Measurements from ENCODE around the gene RASSF7. TPM values are rescaled to one million over a fixed set of nuclear protein-coding genes. Genes with fewer than 3 reads are reported as not detected.

RASSF7 gene
- polyA plus RNA-seq, 1 of the 3 experiments (the other 2 are of a cell fraction): 19.8 TPM

DNA sequence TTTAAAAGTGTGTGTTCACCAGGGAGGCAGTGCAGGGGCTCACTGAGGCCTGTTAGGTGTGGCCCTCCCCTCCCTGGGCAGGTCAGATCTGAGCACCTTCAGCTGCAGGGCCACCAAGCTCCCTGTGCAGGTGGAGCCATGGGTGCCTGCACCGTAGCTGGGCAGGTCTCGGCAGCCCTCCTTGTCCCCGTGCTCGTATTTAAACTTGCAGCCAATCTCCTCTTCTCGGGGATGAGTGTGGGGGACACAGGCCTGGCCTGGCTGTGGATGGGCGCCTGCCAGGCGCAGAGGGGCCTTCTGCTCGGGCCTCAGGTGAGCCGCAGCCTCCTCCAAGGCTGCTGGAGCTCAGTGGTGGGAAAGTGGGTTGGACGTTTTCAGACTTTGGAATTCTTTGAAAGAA lies 34.6 kb downstream of the RASSF7 start (continued):
- TF ChIP-seq REST (IDR thresholded peaks at IDR 0.05; ENCODE audit: low read depth, low read length) (no peak), FOSL2 (IDR thresholded peaks at IDR 0.05; ENCODE audit: borderline replicate concordance, low read depth) (no peak), EP300 (IDR thresholded peaks at IDR 0.05; ENCODE audit: borderline replicate concordance in 1 of 2, low read depth in 1 of 2, low read length in 1 of 2) (no peak), GATA2 (CRISPR knock-in tag; IDR thresholded peaks at IDR 0.05) (no peak), GABPA (IDR thresholded peaks at IDR 0.05; ENCODE audit: low read depth) (no peak), RAD21 (IDR thresholded peaks at IDR 0.05; ENCODE audit: low read length) (no peak), TCF12 (IDR thresholded peaks at IDR 0.05) (no peak)
- TF ChIP-seq, protein P1, sequence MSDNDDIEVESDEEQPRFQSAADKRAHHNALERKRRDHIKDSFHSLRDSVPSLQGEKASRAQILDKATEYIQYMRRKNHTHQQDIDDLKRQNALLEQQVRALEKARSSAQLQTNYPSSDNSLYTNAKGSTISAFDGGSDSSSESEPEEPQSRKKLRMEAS (IDR thresholded peaks at IDR 0.05; ENCODE audit: low read depth): no peak

- no peak for DNase-seq
- H3K9me2 ChIP-seq: no peaks in the 10 kb centered on the region
- H3K27ac ChIP-seq (ENCODE audit: low read depth in 2 of 2, low read length in 1 of 2): no peak overlapping the region
- H3K4me3 ChIP-seq (ENCODE audit: low read depth in 2 of 2, low read length in 1 of 2): no peak overlapping the region
- H3K79me2 ChIP-seq (ENCODE audit: insufficient read depth): peaks cover 26% of the 10 kb centered on the region
- 98% methylated on average over 9 of the region's 10 CpGs for WGBS (ENCODE audit: low lambda C conversion rate)
- H4K20me1 ChIP-seq (ENCODE audit: insufficient read depth): peaks cover 22% of the 10 kb centered on the region; the same call in 1 of the 2 replicates
- H3K4me1 ChIP-seq (ENCODE audit: control insufficient read depth in 1 of 2, insufficient read depth in 2 of 2, low read depth in 1 of 2, low read length in 1 of 2): no peaks in the 10 kb centered on the region
- TF ChIP-seq RCOR1 (IDR thresholded peaks at IDR 0.05; ENCODE audit: low read length) (no peak), TEAD4 (IDR thresholded peaks at IDR 0.05; ENCODE audit: borderline replicate concordance, insufficient read depth) (no peak), FOSL2 (IDR thresholded peaks at IDR 0.05; ENCODE audit: borderline replicate concordance, low read depth) (no peak), FOXM1 (IDR thresholded peaks at IDR 0.05; ENCODE audit: low read depth) (no peak), MEF2A (IDR thresholded peaks at IDR 0.05; ENCODE audit: borderline replicate concordance, low read depth) (no peak), EP300 (IDR thresholded peaks at IDR 0.05; ENCODE audit: borderline replicate concordance in 1 of 2, low read depth in 1 of 2, low read length in 1 of 2) (no peak), YY1 (IDR thresholded peaks at IDR 0.05; ENCODE audit: low read depth) (no peak), GATA2 (CRISPR knock-in tag; IDR thresholded peaks at IDR 0.05) (no peak), CHD2 (IDR thresholded peaks at IDR 0.05; ENCODE audit: low read length, partially characterized antibody) (no peak), TAF1 (IDR thresholded peaks at IDR 0.05; ENCODE audit: borderline replicate concordance, low read depth, low read length) (no peak), TCF12 (IDR thresholded peaks at IDR 0.05) (no peak), SMC3 (IDR thresholded peaks at IDR 0.05; ENCODE audit: low read depth, low read length) (no peak)
- TF ChIP-seq, protein P2, sequence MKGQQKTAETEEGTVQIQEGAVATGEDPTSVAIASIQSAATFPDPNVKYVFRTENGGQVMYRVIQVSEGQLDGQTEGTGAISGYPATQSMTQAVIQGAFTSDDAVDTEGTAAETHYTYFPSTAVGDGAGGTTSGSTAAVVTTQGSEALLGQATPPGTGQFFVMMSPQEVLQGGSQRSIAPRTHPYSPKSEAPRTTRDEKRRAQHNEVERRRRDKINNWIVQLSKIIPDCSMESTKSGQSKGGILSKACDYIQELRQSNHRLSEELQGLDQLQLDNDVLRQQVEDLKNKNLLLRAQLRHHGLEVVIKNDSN (IDR thresholded peaks at IDR 0.05; ENCODE audit: borderline replicate concordance, low read depth): no peak
- H3F3A ChIP-seq (replicated peaks; ENCODE audit: insufficient read depth): no peaks in the 10 kb centered on the region
- H3K36me3 ChIP-seq (replicated peaks in 1 of 2; ENCODE audit: control insufficient read depth in 1 of 2, insufficient read depth in 2 of 2, low read length in 1 of 2): peaks cover 37 to 71% of the 10 kb centered on the region in 2 experiments
- no peak overlapping the region for H2AFZ ChIP-seq (ENCODE audit: low read depth)
- H3K4me2 ChIP-seq: no peak overlapping the region
- ChIA-PET CTCF (interaction anchor here (1.3 kb wide), 1 partner anchor 10 kb away, joined by 5 read pairs; no protein-coding TSS in a partner anchor), POLR2A (no interaction called here)
- no peaks in the 10 kb centered on the region for H3K27me3 ChIP-seq (ENCODE audit: insufficient read depth)
- no peak overlapping the region for H3K9ac ChIP-seq
- no peaks in the 10 kb centered on the region for H3K9me3 ChIP-seq
Observed at GRCh38 chr11:596374-596773, 35.6 kb downstream of the RASSF7 start.
